ENCODE data around the gene UMODL1. TPM values are rescaled to one million over a fixed set of nuclear protein-coding genes. Genes with fewer than 3 reads are reported as not detected.

UMODL1 gene
- total RNA-seq, 1 donor from 2014 or later: not detected

- DNase-seq (ENCODE audit: low read depth in 2 of 2): no peak
These were observed 8.2 kb downstream of the UMODL1 start for GRCh38 chr21:42079008-42079938.

- DNase-seq (ENCODE audit: low read depth in 2 of 2): no peak
These were observed 9.0 kb downstream of the UMODL1 start for GRCh38 chr21:42079939-42080787.

GRCh38 chr21:42080788-42081083, 9.6 kb downstream of the UMODL1 start:
- DNase-seq (ENCODE audit: low read depth in 2 of 2): no peak

GRCh38 chr21:42081138-42081537, 10.0 kb downstream of the UMODL1 start:
- DNase-seq (ENCODE audit: low read depth in 2 of 2): no peak

GRCh38 chr21:42081931-42082381, 10.8 kb downstream of the UMODL1 start:
- DNase-seq (ENCODE audit: low read depth in 2 of 2): no peak

GRCh38 chr21:42082501-42083360, 11.6 kb downstream of the UMODL1 start:
- DNase-seq (ENCODE audit: low read depth in 2 of 2): no peak

GRCh38 chr21:42083361-42083690, 12.2 kb downstream of the UMODL1 start:
- DNase-seq (ENCODE audit: low read depth in 2 of 2): no peak

- no peak for DNase-seq (ENCODE audit: low read depth in 2 of 2)
These were observed 13.0 kb downstream of the UMODL1 start for GRCh38 chr21:42084079-42084478.

GRCh38 chr21:42085246-42086077, 14.3 kb downstream of the UMODL1 start:
- DNase-seq (ENCODE audit: low read depth in 2 of 2): no peak

- DNase-seq (ENCODE audit: low read depth in 2 of 2): no peak
These were observed 15.9 kb downstream of the UMODL1 start for GRCh38 chr21:42086969-42087368.

GRCh38 chr21:42088148-42088547, 17.0 kb downstream of the UMODL1 start:
- DNase-seq (ENCODE audit: low read depth in 2 of 2): no peak

- DNase-seq (ENCODE audit: low read depth in 2 of 2): no peak
These were observed 17.5 kb downstream of the UMODL1 start for GRCh38 chr21:42088658-42089057.

- no peak for DNase-seq (ENCODE audit: low read depth in 2 of 2)
These were observed 18.0 kb downstream of the UMODL1 start for GRCh38 chr21:42089093-42089631.

GRCh38 chr21:42089665-42090310, 18.7 kb downstream of the UMODL1 start:
- no peak for DNase-seq (ENCODE audit: low read depth in 2 of 2)

- no peak for DNase-seq (ENCODE audit: low read depth in 2 of 2)
These were observed 20.9 kb downstream of the UMODL1 start for GRCh38 chr21:42091899-42092508.

- no peak for DNase-seq (ENCODE audit: low read depth in 2 of 2)
These were observed 21.7 kb downstream of the UMODL1 start for GRCh38 chr21:42092771-42093170.

- no peak for DNase-seq (ENCODE audit: low read depth in 2 of 2)
These were observed 22.1 kb downstream of the UMODL1 start for GRCh38 chr21:42093186-42093585.

GRCh38 chr21:42093991-42094421, 22.9 kb downstream of the UMODL1 start:
- peak; percentile 92 to 95 for DNase-seq (ENCODE audit: low read depth in 2 of 2)

- no peak for DNase-seq (ENCODE audit: low read depth in 2 of 2)
These were observed 23.7 kb downstream of the UMODL1 start for GRCh38 chr21:42094811-42095210.

Data from dermis microvascular lymphatic vessel endothelial cell (primary cell).